Activated T-cell treated with anti-CD3 and anti-CD28 coated beads, Interleukin-2, amount 50 U/mL, for 48 hours (primary cell): ENCODE measurements around the gene POU2F1.
"Not testable (repeated sequence)": the region's sequence is repeated elsewhere in the genome, so short reads cannot be mapped to it uniquely, and the experiment has no call there.

Experiments used
- DNase-seq, 2 experiments: peaks; one replicate each; pipeline ENCODE4 v3.0.0-alpha.2; 2020

The POU2F1 gene

DNA sequence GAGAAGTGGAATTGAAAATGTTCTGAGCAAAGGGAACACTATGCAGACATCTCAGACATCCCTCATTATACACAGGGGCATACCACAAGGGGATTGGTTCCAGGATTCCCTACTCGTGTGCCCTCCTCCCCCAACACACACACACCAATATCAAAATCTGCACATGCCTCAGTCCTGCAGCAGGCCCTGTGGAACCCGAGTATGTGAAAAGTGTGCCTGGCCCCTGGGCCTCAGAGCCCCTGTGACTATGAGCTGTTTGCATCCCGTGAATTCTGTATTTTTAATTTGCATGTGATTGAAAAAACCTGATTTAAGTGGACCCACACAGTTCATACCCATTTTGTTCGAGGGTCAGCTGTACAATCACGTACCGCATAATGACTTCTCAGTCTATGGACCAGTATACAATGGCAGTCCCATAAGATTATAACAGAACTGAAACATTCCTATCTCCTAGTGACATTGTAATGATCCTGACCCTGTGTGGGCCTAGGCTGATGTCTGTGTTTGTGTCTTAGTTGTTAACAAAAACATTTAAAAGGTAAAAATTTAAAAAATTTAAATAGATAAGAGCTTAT, 11.3 kb downstream of the POU2F1 start:
- no peak for DNase-seq

DNA sequence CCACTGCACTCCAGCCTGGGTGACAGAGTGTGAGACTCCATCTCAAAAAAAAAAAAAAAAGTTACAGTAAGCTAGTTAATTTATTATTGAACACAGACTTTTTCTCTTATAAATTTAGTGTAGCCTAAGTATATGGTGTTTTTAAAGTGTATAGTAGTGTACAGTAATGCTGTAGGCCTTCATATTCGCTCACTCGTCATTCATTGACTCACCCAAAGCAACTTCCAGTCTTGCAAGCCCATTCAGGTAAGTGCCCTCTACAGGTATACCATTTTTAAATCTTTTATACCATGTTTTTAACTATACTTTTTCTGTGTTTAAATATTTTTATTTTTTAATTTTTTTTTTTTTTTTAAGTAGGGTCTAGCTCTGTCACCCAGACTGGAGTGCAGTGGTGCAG, 12.1 kb downstream of the POU2F1 start:
- DNase-seq, result no peak

DNA sequence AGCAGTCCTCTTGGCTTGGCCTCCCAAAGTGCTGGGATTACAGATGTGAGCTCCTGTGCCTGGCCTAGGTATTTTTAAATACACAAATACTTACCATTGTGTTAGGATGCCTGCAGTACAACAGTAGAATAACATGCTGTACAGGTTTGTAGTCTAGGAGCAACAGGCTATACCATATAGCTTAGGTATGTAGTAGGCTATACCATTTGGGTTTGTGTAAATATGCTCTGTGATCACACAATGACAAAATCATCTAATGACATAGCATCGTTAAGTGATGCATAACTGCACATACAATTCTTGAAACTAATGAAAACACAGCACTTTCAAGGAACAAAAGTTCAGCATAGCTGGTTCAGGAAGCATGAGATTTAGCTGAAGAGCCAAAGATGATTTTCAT, 12.7 kb downstream of the POU2F1 start:
- DNase-seq, result no peak

DNA sequence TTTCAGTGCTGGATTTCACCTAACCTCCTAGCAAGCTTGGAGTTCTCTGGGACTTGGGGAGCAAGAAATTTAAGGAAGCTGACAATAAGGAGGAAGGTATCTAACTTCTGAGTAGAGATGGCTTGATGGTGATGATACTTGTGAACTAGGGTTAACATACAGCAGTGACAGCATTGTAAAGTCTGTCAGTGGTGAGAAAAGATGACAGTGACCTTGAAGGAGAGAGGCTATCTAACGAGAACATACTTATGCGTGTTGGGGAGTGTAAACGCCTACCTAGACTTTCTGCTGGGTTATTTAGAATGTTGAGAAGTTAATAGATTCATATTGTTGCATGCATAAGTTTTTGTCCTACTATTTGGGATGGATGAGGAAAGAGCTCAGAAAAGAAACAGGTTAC, 16.3 kb downstream of the POU2F1 start:
- no peak for DNase-seq

DNA sequence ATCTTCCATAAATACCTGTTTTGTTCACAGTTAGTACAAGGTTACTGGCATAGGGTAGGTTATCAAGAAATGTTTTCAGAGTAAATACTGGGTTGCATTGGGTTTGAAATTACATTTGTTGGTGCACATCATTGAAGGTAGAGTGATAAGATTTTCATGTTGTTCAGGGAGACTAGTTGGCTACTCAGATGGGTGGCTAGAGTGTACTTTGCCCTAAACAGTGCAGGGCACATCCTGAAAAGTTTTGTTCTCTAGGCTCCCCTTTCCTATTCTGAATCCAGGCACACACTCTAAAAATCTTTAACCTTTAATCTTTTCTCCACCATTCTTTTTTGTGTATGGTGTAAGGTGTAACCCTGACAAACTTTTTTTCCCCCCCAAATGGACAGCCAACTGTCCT, 18.0 kb downstream of the POU2F1 start:
- no peak for DNase-seq

DNA sequence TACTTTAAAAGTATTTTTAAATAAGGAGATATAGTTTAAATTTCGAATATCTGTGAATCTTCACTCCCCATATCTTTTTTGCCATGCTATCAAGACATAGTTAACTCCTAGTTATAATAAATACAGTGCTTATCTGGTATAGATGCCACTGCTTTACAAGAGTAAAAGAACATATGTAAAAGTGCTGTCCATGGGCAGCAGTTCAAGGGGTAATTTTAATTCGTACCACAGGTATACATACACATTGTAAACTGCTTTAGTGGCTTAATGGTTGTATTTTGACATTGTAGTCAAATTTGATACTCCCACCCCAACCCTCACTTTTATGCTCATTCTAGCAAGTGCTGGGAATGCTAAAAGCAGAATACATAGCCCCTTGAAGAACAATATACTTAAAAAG, 18.6 kb downstream of the POU2F1 start:
- DNase-seq, result no peak

DNA sequence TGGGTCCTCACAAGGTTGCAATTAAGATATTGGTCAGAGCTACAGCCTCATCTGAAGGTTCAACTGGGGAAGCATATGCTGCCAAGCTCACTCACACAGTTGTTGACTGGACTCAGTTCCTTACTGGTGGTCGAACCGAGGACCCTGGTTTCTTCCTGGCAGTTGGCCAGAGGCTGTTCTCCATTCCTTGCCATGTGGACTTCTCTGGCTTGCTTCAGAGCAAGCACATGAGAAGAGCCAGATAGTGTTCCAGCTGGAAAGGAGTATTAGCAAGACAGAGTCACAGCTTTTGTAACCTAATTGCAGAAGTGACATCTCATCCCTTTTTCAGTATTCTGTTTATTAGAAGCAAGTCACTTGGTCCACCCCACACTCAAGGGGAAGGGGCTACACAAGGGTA, 23.6 kb downstream of the POU2F1 start:
- no peak for DNase-seq

DNA sequence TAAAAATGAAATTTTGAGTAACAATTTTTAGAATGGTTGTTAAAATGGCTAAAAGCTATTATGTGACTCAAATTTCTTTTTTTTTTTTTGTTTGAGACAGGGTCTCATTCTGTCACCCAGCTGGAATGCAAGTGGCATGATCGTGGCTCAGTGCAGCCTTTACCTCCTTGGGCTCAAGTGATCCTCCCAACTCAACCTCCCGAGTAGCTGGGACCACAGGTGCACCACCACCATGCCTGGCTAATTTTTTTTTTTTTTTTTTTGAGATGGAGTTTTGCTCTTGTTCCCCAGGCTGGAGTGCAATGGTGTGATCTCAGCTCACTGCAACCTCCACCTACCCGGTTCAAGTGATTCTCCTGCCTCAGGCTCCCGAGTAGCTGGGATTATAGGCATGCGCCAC, 24.5 kb downstream of the POU2F1 start:
- DNase-seq, result not testable (repeated sequence)

DNA sequence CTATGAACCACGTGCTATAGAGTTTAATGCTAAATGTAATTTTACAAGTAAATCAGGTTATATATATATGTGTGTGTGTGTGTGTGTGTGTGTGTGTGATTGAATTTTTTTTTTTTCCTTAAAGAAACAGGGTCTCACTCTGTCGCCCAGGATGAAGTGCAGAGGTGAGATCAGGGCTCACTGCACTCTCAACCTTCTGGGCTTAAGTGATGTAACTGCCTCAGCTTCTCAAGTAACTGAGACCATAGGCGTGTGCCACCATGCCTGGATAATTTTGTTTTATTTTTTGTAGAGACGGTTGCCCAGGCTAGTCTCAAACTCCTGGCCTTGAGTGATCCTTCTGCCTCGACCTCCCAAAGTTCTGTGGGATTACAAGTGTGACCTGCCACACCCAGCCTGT, 26.3 kb downstream of the POU2F1 start:
- DNase-seq, result no peak

DNA sequence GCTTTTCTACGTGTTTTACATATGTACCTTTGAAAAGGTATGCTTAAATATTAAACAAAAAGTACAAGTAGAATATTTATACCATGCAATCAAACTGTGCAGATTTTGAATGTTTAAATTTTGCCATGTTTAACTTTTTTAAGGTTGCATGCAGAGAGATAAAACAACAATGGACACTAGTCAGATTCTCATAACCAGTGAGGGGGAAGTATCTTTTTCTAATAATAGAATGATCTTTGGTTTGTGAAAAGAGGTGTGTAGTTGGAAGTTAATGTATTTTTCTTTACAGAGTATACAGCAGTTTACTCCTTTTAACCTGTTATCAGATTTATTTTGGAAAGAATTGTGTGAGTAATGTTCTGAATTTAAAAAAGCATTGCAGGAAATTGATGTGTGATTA, 27.1 kb downstream of the POU2F1 start:
- DNase-seq, result no peak

DNA sequence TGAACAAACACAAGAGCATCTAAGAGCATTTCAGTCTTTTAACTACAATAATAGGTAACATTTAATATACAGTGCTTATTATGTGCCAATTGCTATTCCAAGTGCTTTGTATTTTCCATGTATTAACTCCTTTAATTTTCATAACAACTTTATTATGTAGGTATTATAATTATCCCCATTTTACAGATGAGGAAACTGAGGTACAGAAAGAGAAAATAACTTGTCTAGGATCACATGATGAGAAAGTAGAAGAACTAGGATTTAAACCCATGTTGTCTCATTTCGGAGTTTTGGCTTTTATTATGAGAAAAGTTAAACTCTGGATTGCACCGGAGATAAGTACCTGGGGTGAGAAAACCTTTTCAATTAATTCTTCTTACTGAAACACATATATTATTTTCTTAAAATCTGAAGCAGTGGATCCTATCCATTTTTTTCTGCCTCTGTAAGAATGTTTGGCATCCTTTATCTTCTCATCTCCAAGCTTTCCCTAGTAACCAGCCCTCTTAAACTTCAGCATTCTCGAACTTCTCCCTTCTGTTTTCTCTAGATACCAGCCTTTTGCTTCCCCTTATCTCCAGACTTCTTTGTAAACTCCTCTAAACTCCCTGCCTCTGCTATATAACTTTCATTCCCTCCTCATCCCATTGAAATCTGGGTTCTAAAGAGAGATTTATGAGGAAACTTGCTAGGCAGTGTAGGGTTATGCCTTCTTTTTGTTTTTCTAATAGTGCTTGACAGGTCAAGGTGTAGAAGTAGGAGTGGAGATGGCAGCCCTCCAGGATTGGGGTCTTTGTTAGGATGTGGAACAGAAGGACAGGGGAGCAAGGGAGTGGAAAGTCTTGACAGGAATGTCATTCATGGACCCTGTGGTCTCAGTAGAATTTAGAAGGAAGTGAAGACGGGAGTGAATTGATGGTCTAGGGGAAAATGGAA, 28.3 kb downstream of the POU2F1 start:
- DNase-seq, result no peak

DNA sequence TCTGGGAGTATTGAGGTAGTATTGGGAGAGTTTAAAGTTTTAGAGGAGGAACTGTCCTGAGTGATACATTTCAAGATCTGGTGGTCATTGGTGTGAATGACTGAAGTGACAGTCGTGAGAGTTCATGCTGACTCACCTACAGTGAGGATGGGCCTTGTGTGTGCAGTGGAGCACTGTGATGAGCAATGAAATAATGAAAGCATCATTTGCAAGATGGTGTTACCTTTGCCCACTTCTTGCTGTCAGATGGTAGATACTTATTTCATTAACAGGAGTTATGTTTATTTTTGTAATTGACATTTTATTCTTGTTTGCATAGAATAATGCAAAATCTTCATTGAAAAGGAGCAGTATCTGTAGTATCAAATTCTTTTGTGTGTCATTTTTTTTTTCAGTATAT, 29.0 kb downstream of the POU2F1 start:
- no peak for DNase-seq

DNA sequence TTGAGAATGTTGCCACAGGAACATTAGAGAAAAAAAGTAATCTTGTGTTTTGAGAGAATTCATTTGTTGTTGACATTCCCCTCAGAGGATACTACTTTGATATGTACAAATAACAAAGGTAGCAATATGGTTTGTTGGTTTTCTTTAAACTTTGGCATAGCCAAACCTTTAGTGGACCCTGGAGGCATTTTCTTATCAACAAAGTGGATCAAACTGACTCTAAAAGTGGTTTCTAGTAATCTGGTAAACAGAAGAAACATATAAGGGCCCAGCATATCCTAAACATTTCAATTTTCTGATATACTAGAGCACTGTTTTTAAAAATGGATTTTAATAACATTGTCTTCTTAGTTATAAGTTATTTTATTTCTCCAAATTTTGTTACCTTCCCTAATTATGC, 29.8 kb downstream of the POU2F1 start:
- DNase-seq, result no peak

DNA sequence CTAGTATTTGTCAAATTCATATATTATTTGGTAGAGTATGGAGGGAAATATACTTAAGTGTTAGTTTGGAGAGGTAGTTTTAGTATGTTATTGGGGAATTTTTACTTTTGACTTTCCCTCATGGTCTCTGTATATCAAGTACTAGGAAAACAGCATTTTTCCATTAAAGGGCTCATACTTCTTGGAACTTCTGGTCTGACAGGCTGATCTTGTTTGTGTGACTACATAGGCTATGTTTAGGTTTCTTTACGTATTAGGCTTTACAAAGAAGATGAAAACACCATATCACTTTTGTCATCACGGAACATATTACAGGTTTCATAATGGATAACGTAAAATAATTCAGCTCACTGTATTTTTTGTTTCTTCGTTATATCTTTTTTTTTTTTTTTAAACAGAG, 30.8 kb downstream of the POU2F1 start:
- DNase-seq, result no peak

DNA sequence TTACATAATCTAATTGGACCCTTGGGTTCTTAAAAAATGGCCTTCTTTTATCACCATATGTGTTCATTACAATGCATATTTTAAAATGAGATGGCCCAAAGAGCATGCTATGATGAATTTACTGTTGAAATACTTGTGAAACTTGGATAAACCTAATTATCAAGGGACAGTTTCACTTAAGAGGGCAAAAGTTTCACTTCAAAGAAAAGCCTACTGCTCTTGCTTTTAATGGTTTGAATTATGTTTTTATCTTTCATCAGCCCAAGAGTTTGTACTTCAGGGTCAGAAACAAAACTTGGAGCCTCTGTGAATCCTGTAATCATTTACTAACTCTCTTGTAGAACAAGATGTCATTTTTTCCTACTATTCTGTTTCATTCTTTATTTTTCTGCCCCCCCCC, 32.3 kb downstream of the POU2F1 start:
- no peak for DNase-seq

DNA sequence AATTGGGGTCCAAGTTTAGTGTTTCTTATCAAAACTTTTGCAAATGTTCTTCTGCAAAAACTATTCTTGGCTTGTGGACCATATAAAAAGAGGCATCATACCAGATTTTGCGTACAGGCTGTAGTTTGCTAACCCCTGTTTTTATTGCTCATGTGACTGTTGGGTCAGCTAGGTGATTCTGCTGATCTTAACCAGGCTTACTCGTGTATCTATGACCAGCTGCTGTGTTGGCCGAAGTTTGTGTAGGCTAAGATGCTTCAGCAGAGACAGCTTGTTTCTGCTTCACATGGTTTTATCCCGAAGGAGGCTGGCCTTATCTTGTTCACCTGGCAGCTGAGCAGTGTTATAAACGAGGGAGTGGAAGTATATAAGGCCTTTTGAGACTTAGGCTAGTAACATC, 38.2 kb downstream of the POU2F1 start:
- no peak for DNase-seq

DNA sequence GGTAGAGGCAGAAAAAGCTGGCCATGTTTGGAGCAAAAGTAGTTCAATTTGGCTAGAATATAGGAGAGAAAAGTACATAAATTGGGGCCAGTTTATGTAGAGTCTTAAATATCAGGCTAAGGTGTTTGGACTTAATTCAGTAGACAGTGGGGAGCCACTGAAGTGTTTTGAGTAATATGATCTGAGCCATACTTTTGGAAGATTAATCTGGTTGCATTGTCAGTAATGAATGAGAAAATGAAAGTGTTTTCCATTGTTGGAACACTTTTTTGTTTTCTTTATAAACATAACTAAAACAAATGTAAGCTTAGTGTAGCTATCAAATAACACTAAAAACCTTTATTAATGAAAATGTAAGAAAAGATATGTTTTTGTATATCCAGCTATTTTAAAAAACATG, 42.1 kb downstream of the POU2F1 start:
- DNase-seq, result no peak

DNA sequence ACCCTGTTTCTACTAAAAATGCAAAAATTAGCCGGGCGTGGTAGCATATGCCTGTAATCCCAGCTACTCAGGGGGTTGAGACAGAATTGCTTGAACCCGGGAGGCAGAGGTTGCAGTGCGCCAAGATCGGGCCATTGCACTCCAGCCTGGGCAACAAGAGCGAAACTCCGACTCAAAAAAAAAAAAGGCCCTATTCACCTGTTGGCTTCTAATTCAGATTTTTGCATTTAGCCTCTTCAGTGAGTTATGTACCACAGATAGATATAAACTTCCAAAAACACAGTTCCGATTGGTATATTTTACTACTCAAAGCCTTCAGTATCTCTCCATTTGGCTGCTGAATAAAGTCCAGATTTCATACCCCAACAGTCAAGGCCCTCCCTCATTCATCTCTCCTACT, 42.7 kb downstream of the POU2F1 start:
- no peak for DNase-seq

DNA sequence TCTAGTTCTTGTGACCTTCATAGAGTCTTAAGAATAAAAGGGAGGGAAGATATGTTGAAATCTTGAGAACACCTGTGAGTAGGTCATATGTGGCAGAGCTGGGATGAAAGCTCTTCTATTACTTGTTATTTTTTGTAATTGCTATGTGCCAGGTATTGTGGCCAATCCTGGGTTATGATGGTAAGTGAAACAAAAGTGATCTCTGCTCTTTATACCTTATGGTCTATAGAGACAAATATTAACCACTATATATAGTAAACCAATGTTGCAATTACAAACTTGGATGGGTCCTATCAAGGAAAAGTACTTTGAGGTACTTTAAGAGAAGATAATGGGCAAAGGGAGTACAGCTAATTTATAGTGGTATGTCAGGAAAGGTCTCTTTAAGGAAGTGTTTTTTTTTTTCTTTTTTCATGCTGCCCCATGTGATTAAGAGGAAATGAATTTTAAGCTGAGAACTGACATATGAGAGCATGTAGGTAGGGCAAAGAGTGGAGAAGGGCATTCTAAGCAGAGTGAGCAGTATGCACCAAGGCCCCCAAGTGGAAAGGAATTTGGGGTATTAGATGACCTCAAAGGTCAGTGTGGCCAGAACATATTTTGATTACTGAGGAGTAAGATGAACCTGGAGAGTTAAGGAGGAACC, 43.3 kb downstream of the POU2F1 start:
- DNase-seq, result no peak

DNA sequence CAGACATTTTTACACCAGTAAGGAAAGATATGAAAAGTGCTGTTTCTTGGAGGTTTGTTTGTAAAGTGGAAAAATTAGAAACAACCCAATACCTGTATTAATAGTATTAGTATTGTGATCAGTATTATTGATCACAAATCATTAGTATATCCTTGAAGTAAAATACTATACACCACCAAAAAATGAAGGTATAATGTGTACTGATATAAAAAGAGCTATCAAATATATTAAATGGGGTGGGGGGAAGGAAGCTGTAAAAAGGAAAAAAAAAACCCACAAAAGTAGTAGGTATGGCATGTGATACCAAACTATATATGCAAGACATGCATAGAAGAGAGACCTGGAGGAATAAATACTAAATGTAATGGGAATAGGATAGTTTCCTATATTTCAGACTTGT, 46.3 kb downstream of the POU2F1 start:
- no peak for DNase-seq

DNA sequence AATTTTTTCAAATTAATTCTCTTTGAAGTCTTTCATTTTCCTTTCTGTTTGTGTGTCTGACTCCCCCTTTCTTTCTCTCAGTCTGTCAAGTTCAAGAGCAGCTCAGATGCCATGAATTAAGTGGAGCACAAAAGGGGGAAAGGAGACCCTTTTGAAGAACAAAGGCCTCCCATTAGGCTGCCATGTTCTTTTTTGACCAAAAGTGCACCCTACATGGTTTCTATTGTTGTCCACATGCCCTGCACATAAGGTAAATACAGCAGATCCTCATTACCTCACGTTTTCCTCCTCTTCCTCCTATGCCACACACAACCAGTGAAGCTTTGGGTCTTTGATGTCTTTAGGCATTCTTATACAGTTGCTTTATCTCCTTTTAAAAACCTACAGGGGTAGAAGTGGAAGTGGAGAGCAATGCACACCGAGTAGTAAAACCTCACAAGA, 47.7 kb downstream of the POU2F1 start:
- no peak for DNase-seq

DNA sequence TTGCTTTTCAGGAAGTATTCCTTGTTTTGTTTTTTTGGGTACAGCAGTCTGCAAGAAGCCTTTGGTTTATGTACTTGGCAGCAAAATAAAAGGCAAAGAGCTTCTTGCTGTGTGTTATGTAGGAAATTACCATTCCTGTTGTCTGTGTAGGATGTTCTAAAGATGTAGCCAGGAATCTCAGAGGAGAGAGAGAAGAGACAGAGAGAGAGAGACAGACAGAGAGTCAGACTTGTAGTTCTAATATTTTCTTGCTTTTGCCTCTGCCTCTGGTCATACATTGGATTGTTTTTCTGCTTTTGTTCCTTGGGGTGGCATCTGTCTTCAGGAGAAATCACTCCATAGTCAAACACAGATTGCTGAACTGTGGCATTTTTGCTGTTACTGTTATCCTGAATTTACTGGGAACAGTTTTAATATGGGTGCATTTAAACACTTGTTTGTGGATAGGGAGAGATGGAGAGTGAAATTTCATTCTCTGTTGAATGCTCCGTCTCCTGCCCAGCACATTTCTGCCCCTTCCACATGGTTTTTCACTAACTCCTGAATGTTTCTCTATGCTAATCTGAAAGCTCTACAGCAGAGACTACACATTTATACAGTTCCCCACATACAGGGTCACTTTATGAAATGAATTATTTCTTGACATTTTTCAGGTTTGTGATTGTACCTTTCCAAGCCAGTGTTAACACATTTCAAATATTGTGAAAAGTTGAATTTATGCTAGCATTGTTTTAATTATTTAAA, 49.8 kb downstream of the POU2F1 start:
- no peak for DNase-seq

DNA sequence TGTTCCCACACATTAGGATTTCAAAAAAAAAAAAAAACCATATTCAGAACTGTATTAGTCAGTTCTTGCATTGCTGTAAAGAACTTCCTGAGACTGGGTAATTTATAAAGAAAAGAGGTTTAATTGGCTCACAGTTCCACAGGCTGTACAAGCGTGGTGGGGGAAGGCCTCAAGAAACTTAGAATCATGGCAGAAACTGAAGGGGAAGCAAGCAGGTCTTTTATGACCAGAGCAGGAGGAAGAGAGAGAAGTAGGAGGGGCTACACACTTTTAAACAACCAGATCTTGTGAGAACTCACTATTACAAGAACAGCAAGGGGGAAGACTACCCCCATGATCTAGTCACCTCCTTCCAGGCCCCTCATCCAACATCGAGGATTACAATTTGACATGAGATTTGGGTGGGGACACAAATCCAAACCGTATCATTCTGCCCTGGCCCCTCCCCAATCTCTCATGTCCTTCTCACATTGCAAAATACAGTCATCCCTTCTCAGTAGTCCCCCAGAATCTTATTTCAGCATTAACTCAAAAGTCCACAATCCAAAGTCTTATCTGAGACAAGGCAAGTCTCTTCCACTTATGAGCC, 51.8 kb downstream of the POU2F1 start:
- no peak for DNase-seq
